Chondrocyte (in vitro differentiated cells): ENCODE results near the gene SPEG. TPM values are rescaled to one million over a fixed set of nuclear protein-coding genes. Genes with fewer than 3 reads are reported as not detected.

Experiments
- DNase-seq: peaks from one replicate; pipeline ENCODE4 v3.0.0; 2021; ENCODE audit warnings: mixed read lengths, low spot score
- H3K27ac Mint-ChIP-seq: one replicate; pipeline ENCODE4 v1.8.0; 2021; ENCODE audit warnings: mild to moderate bottlenecking, moderate library complexity, mixed read lengths; ENCODE audit not compliant: unreplicated experiment
- H3K27me3 Mint-ChIP-seq: 2 replicates; pipeline ENCODE4 v1.8.0; 2021; ENCODE audit warnings: low read depth, mixed read lengths
- H3K36me3 Mint-ChIP-seq: 2 replicates; pipeline ENCODE4 v1.8.0; 2021; ENCODE audit warnings: low read depth, mixed read lengths
- H3K4me1 Mint-ChIP-seq: 2 replicates; pipeline ENCODE4 v1.8.0; 2021; ENCODE audit warnings: low read depth, mild to moderate bottlenecking, mixed read lengths
- H3K4me3 Mint-ChIP-seq: one replicate; pipeline ENCODE4 v1.8.0; 2021; ENCODE audit warnings: mild to moderate bottlenecking, moderate library complexity, mixed read lengths; ENCODE audit not compliant: unreplicated experiment
- H3K9me3 Mint-ChIP-seq: 2 replicates; pipeline ENCODE4 v1.8.0; 2021; ENCODE audit warnings: low read depth, mixed read lengths
- total RNA-seq: library from RNA; stranded (reverse); gene quantifications from 3 replicates; pipeline ENCODE4 v1.2.1, GENCODE V29; 2021
- TF ChIP-seq, protein P1 (sequence below): fragments of 200-600 bp; sonication (generic); IDR thresholded peaks from 2 replicates; pipeline ENCODE4 v1.5.0; 2021; ENCODE audit warnings: antibody characterized with exemption, mild to moderate bottlenecking, moderate library complexity

SPEG gene
- total RNA-seq, 1 donor from 2014 or later: 94.9 TPM

- Mint-ChIP-seq H3K4me3 (no peak overlapping the region), H3K36me3 (peaks cover 29% of the 10 kb centered on the region), H3K9me3 (no peaks in the 10 kb centered on the region), H3K4me1 (peaks cover 19% of the 10 kb centered on the region), H3K27me3 (no peaks in the 10 kb centered on the region), H3K27ac (no peak overlapping the region)
- DNase-seq: no peak
- TF ChIP-seq, protein P1, sequence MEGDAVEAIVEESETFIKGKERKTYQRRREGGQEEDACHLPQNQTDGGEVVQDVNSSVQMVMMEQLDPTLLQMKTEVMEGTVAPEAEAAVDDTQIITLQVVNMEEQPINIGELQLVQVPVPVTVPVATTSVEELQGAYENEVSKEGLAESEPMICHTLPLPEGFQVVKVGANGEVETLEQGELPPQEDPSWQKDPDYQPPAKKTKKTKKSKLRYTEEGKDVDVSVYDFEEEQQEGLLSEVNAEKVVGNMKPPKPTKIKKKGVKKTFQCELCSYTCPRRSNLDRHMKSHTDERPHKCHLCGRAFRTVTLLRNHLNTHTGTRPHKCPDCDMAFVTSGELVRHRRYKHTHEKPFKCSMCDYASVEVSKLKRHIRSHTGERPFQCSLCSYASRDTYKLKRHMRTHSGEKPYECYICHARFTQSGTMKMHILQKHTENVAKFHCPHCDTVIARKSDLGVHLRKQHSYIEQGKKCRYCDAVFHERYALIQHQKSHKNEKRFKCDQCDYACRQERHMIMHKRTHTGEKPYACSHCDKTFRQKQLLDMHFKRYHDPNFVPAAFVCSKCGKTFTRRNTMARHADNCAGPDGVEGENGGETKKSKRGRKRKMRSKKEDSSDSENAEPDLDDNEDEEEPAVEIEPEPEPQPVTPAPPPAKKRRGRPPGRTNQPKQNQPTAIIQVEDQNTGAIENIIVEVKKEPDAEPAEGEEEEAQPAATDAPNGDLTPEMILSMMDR: no peak
Measured at GRCh38 chr2:219474285-219475060, 39.8 kb downstream of the SPEG start.

GRCh38 chr2:219475278-219475677 lies 40.6 kb downstream of the SPEG start:
- DNase-seq: no peak
- Mint-ChIP-seq H3K4me1 (peaks cover 17% of the 10 kb centered on the region), H3K4me3 (no peak overlapping the region), H3K9me3 (no peaks in the 10 kb centered on the region), H3K36me3 (peaks cover 33% of the 10 kb centered on the region), H3K27me3 (no peaks in the 10 kb centered on the region), H3K27ac (peak overlapping the region; percentile 30)
- TF ChIP-seq, protein P1: no peak

DNA sequence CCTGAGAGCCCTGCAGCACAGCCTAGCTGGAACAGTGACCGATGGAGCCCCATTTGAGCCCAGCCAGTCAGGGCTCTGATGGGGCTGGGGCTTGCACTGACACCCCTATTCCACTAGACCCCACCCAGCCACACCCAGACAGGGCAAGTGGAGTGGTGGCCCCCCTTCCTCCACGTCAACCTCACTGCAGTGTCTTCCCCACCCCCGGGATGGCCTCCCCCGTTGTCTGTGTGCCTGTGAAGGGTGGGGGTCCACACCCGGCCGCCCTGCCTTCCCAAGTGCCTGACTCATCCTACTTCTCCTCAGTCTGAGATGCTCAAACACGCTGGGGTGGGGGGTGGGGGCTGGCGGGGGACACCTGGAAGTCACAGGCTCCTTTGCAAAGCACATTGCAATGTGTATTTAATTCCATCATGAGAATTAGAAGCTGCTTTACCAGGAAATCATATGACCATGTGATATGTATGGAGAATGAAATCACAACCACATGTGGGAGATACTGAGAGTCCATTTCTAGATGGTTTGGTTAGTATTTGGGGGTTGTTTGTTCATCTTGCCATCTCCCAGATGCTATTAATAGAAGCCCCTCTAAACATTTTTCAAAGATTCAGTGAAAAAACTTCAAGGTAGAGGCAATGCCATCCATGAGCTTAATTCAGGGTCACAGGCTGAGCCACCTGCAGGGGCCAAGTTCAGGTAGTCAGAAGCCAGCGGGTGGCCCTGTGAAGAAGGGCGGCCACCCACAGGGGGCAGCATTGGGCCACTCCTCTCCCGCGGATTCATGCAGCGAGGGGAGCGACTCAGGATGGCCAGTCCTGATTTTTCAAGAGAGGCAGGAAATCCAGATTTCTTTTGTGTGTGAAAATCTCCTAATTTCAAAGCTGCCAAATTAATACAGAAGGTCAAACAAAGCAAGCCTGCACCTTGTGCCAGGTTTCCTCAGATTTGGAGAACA lies 41.3 kb downstream of the SPEG start:
- no peak for DNase-seq
- Mint-ChIP-seq H3K4me1 (peaks cover 17% of the 10 kb centered on the region), H3K36me3 (peaks cover 32% of the 10 kb centered on the region), H3K4me3 (no peak overlapping the region), H3K27ac (peak overlapping the region; percentile 30), H3K27me3 (peaks cover 2% of the 10 kb centered on the region), H3K9me3 (no peaks in the 10 kb centered on the region)
- TF ChIP-seq, protein P1: peak; percentile 85

- DNase-seq: no peak
- peaks cover 32% of the 10 kb centered on the region for H3K36me3 Mint-ChIP-seq
- no peaks in the 10 kb centered on the region for H3K9me3 Mint-ChIP-seq
- TF ChIP-seq, protein P1: no peak
- H3K4me3 Mint-ChIP-seq: no peak overlapping the region
- peaks cover 17% of the 10 kb centered on the region for H3K4me1 Mint-ChIP-seq
- H3K27me3 Mint-ChIP-seq: peaks cover 2% of the 10 kb centered on the region
- H3K27ac Mint-ChIP-seq: no peak overlapping the region
Measured at GRCh38 chr2:219476652-219477151, 42.1 kb downstream of the SPEG start.

- Mint-ChIP-seq H3K27me3 (peaks cover 2% of the 10 kb centered on the region), H3K4me1 (peaks cover 17% of the 10 kb centered on the region), H3K36me3 (peaks cover 35% of the 10 kb centered on the region), H3K27ac (no peak overlapping the region), H3K9me3 (no peaks in the 10 kb centered on the region), H3K4me3 (no peak overlapping the region)
- TF ChIP-seq, protein P1: no peak
- DNase-seq: no peak
Measured at GRCh38 chr2:219477179-219477578, 42.5 kb downstream of the SPEG start.
